GM10847 (cell line): ENCODE results near the gene TMEM184A.

Source experiments
- POLR2A ChIP-seq: IDR thresholded peaks from 2 replicates; pipeline ENCODE4 v1.6.1; 2011; ENCODE audit not compliant: insufficient read length; ENCODE audit errors: extremely low read depth

Gene TMEM184A

DNA sequence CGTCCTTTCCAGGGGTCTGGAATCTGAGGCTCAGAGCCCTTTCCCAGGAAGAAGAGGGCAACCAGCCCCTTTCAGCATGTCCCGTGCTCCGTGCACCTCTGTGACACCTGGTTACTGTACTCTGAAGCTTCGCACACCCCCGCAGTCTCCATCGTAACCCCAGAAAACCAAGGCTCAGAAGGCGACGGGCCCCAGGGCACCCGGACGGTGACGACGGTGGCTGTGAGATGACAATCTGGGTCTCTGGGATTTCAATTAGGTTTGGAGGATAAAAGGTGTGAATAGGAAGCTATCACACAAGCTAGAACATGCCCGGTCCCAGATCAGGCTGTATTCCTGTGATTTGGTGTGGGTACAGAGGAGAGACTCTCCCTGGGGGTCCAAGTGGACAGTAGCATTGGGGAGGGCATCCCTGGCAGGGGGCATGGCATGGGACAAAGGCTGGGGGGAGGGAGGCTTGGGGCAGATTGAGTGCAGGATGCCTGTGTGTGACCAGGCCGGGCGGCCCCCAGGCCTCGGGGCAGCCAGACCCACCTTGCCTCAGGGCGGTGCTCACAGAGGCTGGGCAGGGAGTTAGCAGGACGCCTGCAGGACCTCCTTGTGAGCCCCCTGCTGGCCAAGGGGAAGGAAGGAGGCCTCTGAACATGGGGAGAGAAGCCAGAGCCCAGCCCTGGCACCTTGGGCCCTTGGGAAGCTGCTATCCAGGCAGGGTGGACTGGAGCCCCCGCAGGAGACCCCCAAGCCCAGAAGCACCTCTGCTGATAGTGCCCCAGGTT is 37.3 kb upstream of the TMEM184A start:
- no peak for TF ChIP-seq POLR2A

DNA sequence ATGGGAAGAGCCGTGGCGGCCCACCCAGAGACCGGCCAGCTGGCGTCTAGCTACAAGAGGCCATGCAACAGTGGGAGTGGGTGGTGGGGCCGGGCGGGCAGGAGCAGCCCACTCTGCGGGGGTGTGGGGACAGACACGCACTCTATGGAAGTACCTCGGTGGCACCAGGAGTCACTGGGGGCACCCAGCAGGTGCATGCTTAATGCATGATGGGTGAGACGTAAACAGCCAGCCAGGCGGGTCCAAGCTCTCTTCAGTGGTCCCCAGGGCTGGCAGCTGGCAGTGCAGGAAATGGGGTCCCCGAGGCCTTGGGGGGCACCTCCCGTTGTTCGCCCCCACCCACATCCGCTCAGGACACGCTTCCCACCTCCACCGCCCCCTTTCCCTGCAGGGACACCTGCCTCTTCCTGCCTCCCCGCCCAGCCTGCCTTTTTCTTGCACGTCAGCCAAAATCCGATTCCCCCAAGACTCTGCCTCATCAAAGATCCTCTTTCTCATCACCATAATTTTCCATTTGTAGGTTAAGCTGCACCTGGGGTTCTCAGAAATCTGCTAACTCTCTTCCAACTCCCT is 36.4 kb upstream of the TMEM184A start:
- no peak for TF ChIP-seq POLR2A

DNA sequence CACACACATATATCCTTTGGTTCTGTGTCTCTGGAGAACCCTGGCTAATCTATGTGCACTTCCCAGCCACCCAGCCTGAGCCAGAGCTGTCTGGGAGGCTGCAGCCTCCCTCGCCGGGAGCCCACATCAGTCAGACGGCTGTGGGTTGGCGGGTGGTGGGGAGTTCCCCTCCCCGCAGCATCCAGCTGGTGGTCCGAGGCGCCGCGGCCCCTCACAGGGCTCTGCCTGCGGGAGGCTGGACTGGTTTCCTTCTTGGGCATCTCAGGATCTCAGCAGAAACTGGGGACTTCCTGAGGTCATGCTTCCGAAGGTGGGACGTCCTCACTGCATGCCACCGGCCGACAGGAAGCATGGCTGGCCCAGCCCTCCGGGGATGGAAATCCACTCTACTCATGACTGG is 35.9 kb upstream of the TMEM184A start:
- no peak for TF ChIP-seq POLR2A

DNA sequence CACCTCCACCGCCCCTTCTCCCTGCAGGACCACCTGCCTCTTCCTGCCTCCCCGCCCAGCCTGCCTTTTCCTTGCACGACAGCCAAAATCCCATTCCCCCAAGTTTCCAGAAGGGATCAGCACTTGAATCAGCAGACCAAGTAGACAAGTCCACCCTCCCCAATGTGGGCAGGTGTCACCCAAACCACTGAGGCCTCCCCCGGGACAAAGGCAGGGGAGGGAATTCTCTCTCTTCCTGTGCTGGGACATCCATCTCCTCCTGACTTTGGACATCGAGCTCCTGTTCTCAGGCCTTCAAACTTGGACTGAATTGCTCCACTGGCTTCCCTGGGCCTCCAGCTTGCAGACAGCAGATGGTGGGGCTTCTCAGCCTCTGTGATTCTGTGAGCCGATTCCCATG is 35.4 kb upstream of the TMEM184A start:
- no peak for TF ChIP-seq POLR2A

DNA sequence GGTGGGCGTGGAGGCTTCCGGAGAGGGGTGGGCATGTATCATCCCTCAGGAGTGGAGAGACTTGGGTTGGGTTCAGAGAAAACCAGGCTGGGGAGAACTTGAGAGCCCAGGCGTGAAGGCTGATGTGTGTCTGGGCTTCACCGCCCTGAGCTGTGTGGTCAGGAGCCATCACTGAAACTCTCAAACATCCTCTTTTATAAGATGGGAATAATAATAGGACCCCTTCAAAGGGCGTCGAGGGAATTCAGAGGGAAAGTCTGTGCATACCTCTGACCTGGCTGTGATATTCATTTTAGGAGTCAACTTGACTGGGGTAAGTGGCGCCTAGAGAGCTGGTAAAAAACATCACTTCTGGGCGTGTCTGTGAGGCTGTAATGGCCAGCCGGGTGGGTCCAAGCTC is 34.9 kb upstream of the TMEM184A start:
- TF ChIP-seq POLR2A, result no peak

DNA sequence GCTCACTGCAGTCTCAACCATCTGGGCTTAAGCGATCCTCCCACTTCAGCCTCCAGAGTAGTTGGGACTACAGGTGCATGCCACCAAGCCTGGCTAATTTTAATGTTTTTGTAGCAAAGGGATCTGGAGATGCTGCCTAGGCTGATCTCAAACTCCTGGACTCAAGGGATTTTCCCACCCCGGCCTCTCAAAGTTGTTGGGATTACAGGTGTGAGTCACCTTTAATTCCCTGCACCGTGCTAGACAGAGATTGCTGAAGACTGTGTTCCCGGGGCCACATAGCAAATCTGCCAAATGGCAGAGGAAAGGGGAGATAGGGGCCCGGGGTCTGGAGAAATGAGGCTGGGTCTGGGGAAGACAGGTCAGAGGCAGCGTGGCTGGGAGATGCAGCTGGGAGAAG is 34.5 kb upstream of the TMEM184A start:
- TF ChIP-seq POLR2A, result no peak

DNA sequence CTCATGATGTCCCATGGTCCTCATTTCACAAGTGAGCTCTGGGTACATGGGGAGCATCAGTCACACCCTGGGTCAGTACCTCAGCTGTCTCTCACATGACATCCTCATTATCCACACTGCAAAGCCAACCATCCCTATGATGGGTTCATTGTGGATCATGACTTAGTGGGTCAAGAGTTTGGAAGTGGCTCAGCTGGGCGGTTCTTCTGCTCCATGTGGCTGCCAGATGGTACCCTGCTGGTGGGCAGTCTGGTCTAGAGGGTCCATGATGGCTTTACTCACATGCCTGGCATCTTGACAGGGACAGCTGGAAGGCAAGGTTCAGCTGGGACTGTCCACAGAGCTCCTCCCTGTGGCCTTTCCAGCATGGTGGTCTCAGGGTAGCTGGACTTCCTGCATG is 33.0 kb upstream of the TMEM184A start:
- TF ChIP-seq POLR2A, result no peak

DNA sequence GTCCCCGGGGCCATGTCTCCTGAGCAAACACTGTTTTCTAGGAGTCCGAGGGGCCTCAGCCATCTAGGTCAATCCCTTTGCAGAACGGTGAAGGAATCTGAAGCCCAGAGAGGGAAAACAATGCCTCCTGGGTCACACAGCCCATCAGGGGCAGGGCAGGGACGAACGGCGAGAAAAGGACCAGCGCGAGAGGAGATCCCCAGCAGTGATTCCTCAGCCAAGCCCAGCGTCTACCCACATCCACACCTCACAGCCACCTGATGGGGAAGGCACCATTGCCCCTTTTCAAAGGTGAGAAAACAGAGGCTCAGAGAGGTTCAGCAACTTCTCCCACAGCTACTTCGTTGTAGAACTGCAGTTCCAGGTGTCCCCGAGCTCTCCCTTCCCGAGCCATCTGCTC is 31.7 kb upstream of the TMEM184A start:
- no peak for TF ChIP-seq POLR2A

DNA sequence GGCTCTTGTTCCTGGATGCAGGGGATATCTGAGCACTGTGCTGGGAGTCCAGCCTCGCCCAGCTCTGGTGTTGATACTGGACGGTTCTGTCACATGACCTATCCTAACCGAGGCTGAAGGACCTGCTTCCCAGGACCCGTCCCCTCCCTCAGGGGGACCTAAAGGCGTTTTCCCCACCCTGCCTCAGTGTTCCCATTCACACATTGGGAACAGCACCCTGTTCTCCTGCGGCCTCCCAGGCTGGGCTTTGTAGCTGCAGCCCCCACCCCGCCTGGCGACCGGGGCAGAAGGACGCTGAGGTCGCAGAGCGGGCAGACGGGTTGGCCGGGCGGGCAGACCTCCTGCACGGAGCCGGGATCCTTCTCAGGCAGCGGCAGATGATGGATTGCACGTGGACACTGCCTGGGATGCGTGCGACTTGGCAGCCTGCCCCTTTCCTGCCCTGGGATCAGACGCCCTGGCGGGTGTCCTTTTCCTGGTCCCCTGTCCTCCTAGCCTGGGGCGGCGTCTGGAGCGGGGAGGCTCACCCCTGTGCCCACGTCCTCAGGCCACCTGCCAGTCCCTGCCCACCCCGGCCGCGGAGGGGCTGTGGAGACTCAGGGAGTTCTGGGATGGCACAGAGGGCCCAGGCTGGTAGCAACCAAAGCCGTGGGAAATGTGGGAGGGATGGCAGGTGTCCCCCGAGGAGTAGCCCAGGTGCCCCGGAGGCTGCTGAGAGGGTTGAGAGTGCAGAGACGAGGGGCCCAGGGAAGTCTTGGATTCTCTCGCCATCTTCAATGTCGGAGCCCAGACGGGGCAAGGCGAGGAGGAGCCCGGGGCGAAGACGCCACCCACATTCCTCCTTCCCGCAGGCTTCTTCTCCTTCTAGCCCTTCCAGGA is 31.1 kb upstream of the TMEM184A start:
- no peak for TF ChIP-seq POLR2A

DNA sequence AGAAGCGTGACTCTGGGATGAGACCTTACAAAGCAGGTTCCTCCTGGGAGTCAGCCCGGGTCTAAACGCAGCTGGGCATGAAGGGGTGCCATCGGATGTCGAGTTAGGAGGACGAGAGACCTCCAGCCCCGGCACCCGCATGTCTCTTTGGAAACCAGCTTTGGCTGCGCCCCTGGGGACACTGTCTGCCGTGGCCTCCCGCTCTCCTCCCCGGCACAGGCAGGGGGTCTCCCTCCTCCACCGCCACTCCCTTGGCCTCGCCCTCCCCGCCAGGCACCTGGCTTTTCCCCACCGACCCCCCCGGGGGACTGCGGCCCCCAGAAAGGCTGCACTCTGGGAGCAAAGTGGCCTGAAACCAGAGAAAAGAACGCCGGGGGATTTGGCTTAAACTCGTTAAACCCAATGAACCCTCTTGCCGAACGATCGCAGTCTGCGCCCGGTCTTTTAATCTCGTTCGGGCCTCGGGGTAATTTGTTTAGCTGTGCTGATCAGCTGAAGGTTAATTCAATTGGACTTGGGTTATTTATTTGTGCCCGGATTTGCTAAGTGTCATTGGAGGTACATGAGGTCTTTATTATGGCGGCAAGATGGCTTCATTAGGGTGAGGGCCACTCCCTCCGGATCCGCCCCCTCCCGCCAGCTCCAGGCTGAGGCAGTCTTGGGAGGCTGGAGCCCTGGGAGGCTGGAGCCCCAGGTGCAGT is 30.3 kb upstream of the TMEM184A start:
- TF ChIP-seq POLR2A, result no peak

DNA sequence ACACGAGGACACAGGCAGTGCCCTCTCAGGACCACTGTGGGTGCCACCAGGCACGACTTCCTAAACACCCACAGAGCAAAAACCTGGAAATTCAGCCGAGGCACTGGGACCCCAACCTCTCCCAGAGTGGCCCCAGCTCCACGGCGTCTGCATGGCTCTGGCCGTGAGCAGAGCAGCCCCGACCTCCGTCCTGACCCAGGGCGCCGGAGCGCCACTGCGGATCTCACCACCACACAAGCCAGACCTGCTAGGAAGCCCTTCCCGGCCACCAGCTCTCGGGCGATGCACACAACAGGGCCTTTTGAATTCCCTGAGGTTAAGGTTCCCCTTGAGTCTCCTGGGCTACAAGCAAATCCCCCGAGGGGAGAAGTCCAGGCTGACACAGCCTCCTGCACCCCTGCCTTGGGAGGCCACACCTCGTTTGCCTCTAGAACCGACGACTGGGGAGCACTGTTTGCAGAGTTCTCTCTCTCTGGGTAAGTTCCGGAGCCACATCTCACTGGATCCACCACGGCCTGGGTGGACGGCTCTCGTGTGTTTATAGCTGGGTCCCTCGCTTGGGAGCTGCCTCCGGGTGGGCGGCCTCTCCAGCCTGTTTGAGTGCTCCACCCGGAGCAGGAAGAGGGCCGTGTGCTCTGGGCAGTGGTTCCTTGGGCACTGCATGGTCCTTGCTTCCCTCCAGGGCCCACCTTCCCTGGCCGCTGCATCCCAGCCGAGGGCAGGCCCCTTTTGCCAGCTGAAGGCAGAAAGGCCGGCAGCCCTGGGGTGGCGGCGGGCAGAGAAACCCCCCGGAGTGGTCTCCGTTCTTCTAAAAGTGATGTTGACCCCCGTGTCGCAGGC is 29.4 kb upstream of the TMEM184A start:
- TF ChIP-seq POLR2A, result no peak

DNA sequence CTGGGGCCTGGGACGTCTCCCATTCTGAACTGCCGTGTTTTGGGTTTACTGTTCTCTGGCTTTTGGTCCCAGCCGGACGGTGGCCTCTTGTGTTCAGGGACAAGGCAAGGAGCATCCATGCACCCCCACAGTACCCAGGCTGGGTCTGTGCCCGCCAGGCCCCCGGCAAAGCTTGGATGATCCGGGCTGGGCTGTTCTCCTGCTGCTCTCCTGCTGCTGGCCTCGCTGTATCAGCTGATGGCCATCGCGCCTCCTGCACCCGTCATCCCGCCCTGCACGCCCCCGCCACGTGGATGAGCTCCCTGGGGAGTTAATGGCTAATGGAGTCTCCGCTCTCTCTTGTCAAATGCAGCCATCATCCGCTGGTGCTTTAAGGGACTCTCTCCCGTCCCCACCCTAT is 28.7 kb upstream of the TMEM184A start:
- no peak for TF ChIP-seq POLR2A

DNA sequence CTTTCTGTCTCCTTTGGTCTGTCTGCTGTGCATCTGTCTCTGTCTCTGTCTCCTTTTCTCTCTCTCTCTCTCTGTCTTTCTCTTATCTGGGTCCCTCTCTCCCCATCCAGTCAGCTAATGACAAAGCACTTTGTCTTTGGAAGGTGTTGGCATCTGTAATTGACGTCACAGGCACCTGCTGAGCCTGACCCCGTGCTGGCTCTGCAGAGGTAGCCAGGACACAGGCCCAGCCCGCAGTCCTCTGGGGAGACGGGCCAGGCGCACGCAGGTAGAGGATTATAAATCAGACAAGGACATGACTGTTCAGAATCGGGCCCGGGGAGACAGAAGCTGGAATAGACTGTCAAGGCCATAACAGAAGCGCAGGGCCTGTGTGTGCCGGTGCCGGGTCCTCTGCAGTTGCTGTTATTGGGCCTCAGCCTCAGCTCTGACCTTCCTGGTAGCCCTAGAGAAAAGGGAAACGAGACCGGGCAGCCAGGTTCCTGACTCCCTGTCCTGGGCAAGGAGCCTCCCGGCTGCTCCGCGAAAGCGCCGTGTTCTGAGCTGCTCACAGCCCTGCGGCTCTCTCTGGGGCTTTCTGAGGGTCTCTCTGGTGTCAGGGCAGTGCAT is 24.5 kb upstream of the TMEM184A start:
- TF ChIP-seq POLR2A, result no peak

DNA sequence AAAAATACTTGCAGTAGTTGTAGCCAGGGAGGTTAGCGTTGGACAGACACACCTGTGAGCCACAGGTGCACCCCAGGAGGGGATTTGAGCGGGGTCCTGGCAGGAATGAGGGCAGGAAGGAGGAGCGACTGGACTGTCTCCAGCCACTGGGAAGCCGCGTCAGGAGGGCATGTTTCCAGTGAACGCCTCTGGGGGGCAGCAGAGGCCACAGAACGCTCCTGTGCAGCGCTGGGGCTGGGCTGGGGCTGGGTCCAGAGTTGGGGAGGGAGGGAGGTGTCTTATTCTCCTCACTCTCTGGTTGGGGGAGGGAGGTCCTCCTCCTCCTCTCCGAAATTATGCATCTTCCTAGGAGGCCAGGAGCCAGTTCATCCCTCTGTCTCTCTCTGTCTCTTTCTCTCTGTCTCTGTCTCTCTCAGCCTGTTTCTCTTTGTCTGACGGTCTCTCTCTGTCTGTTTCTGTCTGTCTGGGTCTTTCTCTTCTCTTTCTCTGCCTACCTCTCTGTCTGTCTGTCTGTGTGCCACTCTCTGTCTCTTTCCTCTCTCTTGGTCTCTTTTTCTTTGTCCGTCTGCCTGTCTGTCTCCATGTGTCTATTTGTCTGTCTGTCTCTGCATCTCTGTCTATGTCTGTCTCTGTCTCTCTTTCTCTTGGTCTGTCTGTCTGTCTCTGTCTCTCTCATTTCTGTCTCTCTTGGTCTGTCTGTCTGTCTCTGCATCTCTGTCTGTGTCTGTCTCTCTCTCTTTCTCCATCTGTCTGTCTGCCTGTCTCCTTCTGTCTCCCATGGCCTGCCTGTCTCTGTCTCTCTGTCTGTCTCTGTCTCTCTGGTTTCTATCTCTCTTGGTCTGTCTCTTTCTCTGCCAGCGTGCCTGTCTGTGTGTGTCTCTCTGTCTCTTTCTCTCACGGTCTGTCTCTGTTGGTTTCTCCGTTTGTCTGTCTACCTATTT is 23.7 kb upstream of the TMEM184A start:
- TF ChIP-seq POLR2A, result no peak

DNA sequence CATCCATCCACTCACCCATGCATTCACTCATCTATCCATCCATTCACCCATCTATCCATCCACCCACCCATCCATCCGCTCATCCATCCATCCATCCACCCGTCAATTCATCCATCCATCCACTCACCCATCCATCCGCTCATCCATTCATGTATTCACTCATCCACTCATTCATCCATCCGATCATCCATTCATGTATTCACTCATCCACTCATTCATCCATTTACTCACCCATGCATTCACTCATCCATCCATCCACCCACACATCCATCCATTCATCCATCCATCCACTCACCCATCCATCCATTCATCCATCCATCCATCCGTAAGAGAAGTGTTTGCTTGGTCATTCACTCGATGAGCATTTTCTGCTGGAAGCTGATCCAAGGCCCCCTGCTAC is 22.5 kb upstream of the TMEM184A start:
- no peak for TF ChIP-seq POLR2A
